Tibial nerve (tissue), 4 donors: ENCODE data around the gene RASGRP3.

ENCODE experiments used
- EP300 ChIP-seq, 2 donors: sonication (generic); formaldehyde crosslinking; IDR thresholded peaks; one replicate each; pipeline ENCODE4 v1.6.1; 2017; ENCODE audit warnings: antibody characterized with exemption in 2 of 2, mild to moderate bottlenecking in 1 of 2
- POLR2A ChIP-seq, 2 donors: fragments of 450-650 bp; IDR thresholded peaks; one replicate each; pipeline ENCODE4 v1.6.1; 2017; ENCODE audit warnings: antibody characterized with exemption in 2 of 2, mild to moderate bottlenecking in 2 of 2, moderate library complexity in 2 of 2
- TF ChIP-seq, protein P1 (sequence below), 5 experiments: fragments of 200-600 bp in 3 of 5; fragments of 450-650 bp in 2 of 5; sonication (generic) in 3 of 5; IDR thresholded peaks; one replicate each; pipeline ENCODE4 v1.5.1; 2016 to 2019; ENCODE audit warnings: antibody characterized with exemption in 5 of 5, mild to moderate bottlenecking in 3 of 5, moderate library complexity in 2 of 5

DNA sequence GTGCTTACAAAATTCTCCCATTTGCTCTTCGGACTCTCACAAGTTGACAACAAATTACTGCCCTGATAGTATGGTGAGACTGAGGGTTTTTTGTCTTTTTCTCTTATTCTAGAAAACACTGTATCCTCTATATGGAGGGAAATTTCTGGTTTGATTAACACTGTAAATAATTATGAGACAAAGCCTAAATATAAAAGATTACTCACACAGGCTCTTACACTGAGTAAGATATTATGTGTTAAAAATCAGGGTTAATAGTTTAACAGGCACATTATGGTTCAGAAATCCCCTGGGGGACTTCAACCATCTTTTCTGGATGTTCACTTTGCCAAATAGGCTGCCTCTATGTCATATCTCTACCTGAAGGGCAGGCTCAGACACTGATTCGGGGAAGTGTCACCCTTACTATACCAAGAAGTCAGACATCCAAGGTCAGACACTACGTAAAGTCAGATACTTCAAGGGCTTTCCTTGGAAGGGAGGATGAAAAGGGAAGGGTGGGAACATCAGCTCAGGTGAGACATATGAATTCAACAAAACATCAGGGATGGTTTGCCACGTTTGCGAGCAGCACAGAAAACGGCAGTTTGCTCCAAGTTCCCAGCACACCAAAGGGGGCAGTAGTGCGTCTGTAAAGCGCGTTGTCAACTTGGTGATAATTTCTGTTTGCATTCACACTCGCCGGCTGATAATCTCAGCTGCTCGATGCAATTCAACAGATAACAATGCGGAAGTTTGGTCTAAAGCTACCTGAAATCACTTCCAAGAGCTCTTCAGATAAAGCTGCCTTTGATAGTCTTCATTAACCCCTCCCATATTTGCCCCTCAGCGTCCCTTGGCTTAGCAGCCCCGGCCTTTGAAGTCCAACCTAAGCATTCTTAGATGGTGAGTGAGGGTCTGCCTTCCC, 972 bp upstream of the RASGRP3 start:
- TF ChIP-seq, protein P1, sequence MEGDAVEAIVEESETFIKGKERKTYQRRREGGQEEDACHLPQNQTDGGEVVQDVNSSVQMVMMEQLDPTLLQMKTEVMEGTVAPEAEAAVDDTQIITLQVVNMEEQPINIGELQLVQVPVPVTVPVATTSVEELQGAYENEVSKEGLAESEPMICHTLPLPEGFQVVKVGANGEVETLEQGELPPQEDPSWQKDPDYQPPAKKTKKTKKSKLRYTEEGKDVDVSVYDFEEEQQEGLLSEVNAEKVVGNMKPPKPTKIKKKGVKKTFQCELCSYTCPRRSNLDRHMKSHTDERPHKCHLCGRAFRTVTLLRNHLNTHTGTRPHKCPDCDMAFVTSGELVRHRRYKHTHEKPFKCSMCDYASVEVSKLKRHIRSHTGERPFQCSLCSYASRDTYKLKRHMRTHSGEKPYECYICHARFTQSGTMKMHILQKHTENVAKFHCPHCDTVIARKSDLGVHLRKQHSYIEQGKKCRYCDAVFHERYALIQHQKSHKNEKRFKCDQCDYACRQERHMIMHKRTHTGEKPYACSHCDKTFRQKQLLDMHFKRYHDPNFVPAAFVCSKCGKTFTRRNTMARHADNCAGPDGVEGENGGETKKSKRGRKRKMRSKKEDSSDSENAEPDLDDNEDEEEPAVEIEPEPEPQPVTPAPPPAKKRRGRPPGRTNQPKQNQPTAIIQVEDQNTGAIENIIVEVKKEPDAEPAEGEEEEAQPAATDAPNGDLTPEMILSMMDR (IDR thresholded peaks at IDR 0.05), result peak; percentile 69 to 87 (median 78)
- TF ChIP-seq POLR2A (IDR thresholded peaks at IDR 0.05) (no peak), EP300 (IDR thresholded peaks at IDR 0.05) (peak in 1 of 2 donors; percentile 22)
